Left renal pelvis (tissue), 4 donors: ENCODE results near the gene CITED4. TPM values are rescaled to one million over a fixed set of nuclear protein-coding genes. Genes with fewer than 3 reads are reported as not detected.

Experiments used
- DNase-seq, 4 donors: peaks; one replicate each; pipeline ENCODE4 v3.0.0-alpha.2; 2013; ENCODE audit warnings: low read depth in 4 of 4, low spot score in 3 of 4
- polyA plus RNA-seq, 4 donors: library from polyadenylated mRNA; unstranded; fragments of 120-200 nt; gene quantifications; one replicate each; pipeline ENCODE4 v1.2.1, GENCODE V29; 2013; ENCODE audit not compliant: insufficient read length in 4 of 4

The CITED4 gene
- polyA plus RNA-seq, 4 donors = 2.6 to 6.3 (median 3.8) TPM

DNA sequence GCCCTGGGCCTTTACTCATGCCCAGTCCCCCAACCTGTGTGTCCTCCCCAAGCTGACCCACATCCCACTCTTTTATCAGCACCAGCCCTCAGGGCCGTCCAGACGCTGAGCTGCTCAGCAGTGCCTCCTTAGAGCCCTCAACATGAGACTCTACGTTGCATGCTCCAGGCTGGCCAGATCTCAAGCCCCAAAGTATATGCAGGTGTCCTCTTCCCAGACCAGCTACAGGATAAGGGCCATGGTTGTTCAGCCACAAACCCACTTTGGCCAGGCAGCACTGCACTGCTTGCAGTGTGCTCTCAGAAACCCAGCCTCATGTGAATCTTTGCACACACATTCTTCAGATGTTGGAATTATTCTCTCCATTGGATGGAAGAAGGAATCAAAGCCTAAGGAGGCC is 6.0 kb downstream of the CITED4 start:
- no peak for DNase-seq

DNA sequence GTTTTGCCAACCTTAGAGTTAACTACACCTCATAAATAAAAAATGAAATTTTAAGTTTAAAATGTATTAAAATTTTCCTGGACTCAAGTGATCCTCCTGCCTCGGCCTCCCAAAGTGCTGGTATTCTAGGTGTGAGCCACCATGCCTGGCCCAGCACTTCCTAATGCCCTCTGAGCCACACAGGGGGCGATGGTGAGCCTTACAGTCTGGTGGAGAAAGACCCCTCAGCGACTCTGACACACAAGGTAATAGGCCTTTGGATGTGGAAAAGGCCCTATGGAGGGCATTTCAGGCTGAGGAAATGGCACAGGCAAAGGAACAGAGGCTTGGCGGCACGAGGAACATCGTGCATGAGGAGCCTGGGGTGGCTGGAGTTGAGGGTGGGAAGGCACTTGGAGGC is 6.7 kb downstream of the CITED4 start:
- DNase-seq = no peak

DNA sequence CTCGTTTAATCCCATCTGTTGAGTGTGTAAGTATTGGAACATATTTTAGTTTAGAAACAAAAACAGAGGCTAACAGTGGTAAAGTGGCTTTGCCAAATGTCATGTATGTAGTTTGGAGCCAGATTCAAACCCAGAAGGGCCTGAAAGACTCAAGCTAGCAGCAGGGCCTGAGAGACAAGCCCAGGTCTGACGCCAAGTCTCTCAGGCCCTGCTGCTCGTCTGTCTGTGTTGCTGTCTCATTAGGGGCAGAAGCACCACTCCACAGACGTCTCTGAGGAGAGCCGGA is 8.3 kb downstream of the CITED4 start:
- no peak for DNase-seq

DNA sequence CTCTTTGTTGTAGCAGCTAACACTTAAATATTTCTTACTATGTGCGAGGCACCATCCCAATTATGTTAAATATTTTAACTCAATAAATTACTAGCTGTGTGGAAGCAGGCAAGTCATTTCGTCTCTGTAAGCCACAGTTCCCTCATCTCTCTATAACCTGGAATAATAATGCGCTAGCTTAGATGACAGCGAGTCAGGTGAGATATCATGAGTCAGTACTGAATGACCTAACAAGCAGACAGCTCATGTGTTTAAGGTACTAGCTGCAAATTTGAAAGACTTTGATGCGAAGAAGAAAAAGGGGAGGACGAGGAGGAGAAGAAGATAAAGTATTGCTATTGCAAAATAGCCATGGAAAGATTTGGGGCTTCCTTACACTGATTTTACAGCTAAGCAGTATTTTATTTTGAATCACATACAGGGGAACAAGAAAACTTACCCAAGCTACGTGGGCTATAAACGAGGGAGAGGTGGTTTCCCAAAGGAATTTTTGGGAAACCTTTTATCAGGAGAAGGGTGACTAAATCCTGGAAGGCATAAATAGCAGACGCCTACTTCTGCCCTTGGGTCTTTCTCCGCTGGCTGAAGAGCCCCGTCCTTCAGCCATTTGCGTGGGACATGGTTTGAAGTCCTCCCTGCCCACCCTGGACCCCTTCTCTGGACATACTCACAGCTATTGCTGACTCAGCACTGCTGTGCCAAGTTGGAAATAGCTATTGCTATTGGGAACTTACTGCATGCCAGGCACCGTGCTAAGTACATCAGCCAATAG is 8.9 kb downstream of the CITED4 start:
- DNase-seq = no peak

DNA sequence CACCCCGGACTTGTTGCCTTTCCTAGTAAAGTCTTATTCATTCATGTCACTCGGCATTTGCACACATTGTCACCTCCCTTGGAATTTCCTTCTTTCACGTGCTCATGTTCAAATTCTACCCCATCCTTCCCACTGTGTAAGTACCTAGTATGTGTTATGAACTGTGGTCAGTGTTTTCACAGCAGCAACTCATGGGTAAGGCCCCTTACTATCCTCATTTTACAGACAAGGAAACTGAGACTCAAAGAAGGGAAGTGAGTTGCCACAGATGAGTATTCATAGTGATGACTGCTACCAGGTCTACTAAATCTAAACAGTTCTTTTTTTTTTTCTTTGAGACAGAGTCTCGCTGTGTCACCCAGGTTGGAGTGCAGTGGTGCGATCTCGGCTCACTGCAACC is 10.5 kb downstream of the CITED4 start:
- DNase-seq = no peak

DNA sequence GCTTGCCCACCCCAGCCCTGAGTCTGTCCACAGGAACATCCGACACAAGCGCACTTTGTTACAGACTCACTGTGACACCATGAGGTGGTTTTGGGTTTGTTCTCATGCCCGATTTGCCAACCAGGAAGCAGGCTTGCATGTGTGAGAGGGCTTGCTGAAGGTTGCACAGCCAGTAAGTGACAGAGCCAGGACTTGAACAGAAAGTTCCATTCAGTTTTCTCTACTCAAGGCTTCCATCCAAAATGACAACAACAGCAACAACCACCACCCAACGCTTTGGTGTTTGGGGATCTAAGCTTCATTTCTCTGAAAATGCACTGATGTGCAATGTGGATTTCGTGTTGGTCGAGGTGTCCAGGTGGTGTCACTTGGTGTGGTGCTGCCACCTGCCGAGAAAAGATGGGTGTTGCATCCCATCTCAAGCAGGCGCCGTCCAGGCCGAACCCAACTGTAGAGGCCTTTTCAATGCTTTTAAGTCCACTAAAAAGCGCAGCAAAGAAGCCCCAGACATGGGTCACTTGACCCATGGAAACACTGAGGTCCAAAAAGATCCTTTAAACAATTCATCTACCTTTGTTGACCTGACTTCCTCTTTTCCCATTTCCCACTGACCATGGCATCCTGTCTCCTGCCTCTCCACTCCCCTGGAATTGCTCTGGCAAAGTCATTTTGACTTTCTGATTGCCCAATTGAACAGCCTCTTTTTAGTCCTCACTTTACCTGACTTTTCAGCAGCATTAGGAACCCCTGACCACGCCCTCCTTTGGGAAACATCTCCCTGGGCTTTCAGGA is 12.2 kb downstream of the CITED4 start:
- no peak for DNase-seq

DNA sequence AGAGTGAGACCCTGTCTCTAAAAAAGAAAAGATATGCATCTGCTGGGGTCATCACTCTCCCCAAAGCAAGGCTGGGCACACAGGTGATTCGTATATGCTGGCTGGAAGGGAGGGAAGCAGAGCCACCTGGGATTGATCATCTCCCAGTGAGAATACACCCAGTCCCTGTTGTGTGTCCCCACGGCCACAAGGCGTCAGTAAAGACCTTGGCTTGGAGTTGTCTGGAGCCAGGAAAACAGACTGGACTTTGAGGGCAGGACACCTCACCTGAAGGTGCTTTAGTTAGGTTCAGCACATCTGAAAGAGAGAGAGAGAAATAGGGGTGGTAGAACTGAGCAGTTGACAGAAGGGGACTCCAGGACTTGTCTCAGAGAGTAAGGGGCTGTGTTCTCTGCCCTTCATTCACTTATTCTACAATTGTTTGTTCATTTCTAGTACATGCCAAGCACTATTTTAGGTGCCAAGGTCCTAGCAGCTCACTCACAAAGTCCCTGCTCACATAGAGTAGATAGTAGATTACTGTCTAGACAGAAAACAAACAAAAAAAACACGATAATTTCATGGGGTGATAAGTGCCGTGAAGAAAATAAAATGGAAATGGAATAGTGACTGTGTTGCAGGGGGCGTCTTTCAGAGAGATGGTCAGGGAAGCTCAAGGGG is 13.5 kb downstream of the CITED4 start:
- no peak for DNase-seq

DNA sequence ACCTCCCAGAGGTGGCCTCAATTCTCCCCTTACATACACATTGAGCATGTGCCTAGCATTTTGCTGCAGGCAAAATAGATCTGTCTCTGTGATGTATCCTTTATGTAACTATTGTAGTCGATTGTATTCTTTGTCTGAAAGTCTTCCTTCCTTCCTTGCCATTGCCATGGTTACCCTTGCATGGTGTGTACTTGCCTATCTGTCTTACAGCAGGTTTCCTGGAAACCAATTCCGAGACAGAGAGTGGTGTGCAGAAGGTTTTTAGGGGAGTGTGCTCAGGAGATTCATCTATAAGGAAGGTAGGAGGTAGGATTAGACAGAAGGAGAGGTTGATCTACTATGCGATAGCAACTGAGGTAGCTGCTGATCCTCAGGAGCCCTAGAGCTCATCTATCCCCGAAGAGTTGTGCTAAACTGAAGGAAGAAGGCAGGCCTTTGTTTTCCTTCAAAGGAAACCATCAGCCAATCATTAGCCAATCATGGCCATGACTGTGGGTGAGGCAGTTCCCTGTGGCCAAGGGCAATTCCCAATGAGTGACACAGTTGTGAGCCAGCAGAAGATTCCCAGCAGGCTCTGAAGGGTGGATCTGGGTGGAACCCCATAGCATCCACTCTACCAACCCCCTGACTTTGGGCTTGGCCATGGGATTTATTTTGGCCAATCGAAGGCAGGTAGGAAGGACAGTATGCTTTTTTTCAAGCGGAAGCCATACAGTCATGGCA is 15.0 kb downstream of the CITED4 start:
- no peak for DNase-seq

DNA sequence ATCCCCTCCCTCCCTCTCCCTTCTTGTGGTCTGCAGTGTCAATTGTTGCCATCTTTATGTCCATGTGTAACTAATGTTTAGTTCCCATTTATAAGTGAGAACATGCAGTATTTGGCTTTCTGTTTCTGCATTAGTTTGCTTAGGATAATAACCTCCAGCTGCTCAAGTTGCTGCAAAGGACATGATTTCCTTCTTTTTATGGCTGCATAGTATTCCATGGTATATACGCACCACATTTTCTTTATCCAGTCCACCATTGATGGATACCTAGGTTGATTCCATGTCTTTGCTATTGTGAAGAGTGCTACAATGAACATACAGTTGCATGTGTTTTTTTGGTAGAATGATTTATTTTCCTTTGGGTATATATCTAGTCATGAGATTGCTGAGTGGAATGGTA is 16.3 kb downstream of the CITED4 start:
- no peak for DNase-seq

DNA sequence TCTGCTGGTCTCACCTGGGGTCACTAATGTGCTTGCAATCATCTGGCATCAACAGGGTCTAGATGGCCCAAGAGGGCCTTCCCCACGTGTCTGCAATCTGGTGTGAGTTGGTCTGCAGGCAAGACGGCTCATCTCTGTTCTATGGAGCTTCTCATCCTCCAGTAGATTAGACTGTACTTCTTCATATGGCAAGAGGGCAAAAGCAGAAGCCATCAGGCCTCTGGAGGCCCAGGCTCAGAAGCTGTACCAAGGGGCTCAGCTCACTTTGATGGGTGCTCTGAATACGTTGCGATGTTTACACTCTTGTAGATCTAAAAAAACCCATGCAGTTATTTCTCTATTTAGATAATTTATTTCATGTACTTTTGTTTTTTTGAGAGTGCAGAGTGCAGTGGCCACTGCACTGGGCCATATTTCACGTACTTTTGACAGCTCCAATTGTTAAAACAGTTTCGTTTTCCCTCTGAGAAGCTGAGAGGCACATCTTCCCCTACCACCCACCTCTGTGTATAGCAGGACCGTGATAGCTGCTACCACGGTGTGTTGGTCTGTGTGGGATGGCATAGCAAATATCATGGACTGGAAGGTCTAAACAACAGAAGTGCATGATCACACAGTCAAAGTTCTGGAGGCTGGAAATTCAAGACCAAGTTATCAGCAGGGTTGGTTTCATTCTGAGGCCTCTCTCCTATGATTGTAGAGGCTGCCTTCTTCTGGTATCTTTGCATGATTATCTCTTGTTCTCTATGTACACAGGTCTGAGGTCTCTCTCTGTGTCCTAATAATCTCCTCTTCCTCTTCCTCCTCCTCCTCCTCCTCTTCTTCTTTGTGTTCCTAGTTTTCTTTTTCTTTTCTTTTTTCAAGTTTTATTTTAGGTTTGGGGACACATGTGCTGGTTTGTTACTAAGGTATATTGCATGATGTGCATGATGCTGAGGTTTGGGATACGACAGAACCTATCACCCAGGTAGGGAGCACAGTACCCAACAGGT is 17.0 kb downstream of the CITED4 start:
- DNase-seq = no peak

DNA sequence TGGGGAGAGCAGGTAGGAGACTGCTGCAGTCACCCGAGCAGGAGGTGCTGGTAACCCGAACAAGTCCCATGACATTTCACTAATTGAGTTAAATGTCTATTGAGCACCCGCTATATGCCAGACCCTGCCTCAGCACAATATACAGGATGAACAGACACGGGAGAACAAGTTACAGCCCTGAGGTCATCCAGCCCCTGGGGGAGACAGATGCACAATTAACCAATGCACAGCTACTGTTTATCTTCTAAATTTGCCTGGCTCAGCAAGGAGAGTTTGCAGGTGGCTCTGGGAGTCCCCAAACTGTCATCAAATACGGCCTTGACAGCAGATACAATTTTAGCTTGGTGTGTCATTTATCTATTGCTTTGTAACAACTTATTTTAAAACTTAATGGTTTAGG is 18.1 kb downstream of the CITED4 start:
- no peak for DNase-seq

DNA sequence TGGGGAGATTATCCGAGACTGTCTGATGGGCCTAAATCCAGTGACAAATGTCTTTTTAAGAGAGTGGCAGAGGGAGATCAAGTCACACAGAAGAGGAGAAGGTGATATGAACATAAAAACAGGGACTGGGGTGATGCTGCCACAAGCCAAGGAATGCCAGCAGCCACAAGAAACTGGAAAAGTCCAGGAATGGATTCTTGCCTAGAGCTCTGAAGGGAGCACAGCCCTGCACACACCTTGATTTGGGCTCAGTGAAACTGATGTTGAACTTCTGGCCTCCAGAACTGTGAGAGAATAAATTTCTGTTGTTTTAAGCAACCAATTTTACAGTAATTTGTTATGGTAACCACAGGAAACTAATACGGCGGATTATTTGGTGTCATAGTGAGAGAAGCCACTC is 19.5 kb downstream of the CITED4 start:
- DNase-seq = no peak

DNA sequence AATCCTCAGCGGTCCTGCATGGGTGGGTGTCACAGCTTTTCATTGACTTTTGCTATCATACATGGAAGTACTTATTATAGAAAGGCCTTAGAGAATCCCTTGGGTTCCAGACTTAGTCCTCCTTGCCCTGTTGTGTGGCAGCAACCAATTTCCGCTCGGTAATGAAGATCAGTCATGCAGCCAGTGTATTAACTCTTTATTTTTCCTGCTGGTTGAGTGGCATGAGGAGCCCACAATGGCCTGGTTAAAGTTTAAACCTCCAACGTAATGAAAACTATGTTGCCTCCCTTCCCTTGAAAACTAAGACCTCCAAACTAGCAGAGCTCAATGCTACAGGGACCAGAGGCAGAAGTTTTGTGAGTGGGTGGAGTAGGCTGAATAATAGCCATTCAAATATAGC is 20.0 kb downstream of the CITED4 start:
- DNase-seq = no peak

DNA sequence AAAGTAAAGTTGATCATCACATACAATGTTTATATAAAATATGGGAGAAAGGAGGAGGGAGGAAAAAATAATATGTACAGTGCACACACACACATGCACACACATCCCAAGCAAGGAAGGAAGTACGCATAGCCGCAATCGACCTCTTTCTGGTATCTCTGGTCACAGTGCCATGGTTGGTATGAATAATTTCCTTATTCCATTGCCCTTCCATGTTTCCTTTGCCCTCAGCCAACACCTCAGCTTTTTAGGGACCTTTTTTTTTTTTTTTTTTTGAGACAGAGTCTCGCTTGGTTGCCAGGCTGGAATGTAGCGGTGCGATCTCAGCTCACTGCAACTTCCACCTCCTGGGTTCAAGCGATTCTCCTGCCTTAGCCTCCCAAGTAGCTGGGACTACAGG is 20.6 kb downstream of the CITED4 start:
- DNase-seq = no peak

DNA sequence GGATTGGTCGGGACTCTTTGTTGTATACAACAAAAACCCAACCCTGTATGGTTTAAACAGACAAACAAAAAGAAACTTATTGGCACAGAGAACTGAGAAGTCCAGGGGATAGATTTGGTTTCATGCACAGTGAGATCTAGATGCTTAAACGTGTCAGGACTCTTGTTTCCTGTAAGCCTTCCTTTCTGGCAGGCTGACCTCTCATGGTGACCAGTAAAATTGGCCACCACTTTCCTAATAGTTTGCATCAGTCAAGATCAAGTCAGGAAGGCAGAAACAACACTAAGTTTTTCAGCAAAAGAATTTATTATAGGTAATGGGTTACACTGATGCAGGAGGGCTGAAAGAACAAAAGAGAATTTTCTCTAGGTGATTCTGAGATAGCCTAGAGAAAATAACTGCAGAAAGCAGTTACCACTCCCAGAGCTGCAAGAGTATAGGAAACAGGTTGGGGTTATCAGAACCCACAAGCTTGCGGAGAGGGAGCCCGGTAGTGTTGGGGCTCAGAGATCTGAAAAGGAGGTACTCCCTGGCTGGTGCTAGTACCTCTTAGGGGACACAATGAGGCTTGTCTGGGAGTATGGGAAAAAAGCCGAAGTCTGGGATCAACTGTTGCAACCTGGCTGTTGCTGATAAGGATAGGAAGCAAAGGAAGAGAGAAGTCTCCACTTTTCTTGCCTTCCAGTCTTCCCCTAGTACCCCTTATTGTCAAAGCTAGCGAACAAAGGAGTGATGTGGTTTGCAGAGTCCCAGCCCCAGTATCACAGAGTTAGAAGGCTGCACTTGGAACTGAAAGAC is 21.4 kb downstream of the CITED4 start:
- no peak for DNase-seq

DNA sequence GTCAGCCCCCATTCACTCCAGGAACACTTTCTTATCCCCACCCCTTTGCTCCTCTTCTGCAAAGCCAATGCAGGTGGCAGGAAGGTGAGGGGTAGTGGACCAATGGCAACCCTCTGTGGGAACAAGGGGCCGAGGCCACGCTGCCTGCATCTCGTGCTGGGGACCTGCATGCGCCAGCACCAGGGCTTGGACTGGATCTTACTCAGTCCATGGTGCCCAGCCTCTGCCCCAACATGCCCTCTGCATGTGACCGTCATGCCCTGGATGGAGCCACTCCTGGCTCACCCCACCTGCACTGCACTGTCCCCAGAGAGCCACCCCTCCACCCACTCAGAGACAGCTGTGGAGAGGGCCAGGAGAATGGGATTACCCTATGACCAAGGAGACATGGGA is 22.2 kb downstream of the CITED4 start:
- DNase-seq = no peak

DNA sequence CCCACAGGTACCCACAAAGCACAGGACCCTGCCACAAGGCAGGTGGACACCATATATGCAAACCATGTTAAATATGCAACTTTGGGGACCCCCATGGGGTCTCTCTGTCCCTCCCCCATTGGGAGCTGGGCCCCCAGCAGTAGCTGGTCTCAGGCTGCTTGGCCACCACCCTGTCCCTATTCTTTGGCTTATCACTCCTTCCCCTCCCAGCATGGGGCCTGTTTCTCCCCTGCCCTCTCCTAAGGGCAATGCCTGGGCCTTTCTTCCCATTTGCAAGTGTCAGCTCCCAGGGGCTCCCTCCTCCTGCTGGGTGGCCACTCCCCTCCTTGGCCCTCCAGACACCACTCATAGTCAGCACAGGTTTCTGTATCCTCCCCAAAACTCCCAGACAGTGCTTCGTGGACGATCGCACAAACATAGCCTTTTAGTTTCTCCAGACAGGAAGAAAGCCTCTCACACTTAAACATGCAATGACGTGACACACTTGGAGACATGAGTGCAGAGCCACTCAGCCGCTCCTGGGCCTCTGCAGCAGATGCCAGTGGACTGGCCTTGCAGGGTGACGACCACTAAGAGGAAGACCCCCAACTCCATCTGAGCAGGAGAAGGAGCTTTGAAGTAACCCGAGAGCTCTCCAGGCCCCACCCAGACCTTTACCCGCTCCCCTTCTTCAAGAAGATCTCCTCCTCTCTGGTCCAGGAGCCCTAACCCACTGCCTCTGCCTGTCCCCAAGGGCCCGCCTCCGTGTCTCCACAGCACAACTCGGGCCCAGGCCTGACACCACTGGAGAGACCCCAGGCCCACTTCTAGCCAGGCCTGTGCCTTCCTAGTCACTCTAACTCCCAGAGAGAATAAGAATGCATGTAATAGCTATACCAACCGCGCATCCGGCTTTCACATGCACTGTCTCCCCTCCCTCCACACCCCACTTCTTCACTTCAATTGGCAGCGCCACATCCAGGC is 22.9 kb downstream of the CITED4 start:
- no peak for DNase-seq
